Glutamatergic neuron (in vitro differentiated cells): ENCODE data around the gene CIAO3. TPM values are rescaled to one million over a fixed set of nuclear protein-coding genes. Genes with fewer than 3 reads are reported as not detected.

Experiments
- DNase-seq: peaks from one replicate; pipeline ENCODE4 v3.0.0; 2022
- H3K27ac Mint-ChIP-seq: one replicate; pipeline ENCODE4 v1.8.0; 2020; ENCODE audit warnings: mild to moderate bottlenecking, mixed read lengths, inconsistent platforms; ENCODE audit not compliant: unreplicated experiment
- H3K27me3 Mint-ChIP-seq: one replicate; pipeline ENCODE4 v1.8.0; 2020; ENCODE audit warnings: mild to moderate bottlenecking, moderate library complexity, mixed read lengths, inconsistent platforms; ENCODE audit not compliant: unreplicated experiment
- H3K36me3 Mint-ChIP-seq: one replicate; pipeline ENCODE4 v1.8.0; 2020; ENCODE audit warnings: mild to moderate bottlenecking, mixed read lengths, inconsistent platforms; ENCODE audit not compliant: unreplicated experiment
- H3K4me1 Mint-ChIP-seq: one replicate; pipeline ENCODE4 v1.8.0; 2020; ENCODE audit warnings: mild to moderate bottlenecking, low read depth, mixed read lengths, inconsistent platforms; ENCODE audit not compliant: unreplicated experiment
- H3K4me3 Mint-ChIP-seq: one replicate; pipeline ENCODE4 v1.8.0; 2020; ENCODE audit warnings: mild to moderate bottlenecking, mixed read lengths, inconsistent platforms; ENCODE audit not compliant: unreplicated experiment
- H3K9me3 Mint-ChIP-seq: one replicate; pipeline ENCODE4 v1.8.0; 2020; ENCODE audit warnings: mild to moderate bottlenecking, moderate library complexity, mixed read lengths, inconsistent platforms; ENCODE audit not compliant: unreplicated experiment
- CTCF ChIP-seq: fragments of 200-600 bp; sonication (generic); IDR thresholded peaks from one replicate; pipeline ENCODE4 v1.5.0; 2021; ENCODE audit not compliant: partially characterized antibody, unreplicated experiment
- total RNA-seq: library from RNA; stranded (reverse); fragmentation: NEBNext Ultra II Directional; extraction: Animal tissue kit (Norgen Biotek cat#: 25700); gene quantifications from one replicate; pipeline ENCODE4 v1.2.1, GENCODE V29; 2021; ENCODE audit not compliant: unreplicated experiment

The CIAO3 gene
- total RNA-seq, 1 donor from 2014 or later = 49.5 TPM

DNA sequence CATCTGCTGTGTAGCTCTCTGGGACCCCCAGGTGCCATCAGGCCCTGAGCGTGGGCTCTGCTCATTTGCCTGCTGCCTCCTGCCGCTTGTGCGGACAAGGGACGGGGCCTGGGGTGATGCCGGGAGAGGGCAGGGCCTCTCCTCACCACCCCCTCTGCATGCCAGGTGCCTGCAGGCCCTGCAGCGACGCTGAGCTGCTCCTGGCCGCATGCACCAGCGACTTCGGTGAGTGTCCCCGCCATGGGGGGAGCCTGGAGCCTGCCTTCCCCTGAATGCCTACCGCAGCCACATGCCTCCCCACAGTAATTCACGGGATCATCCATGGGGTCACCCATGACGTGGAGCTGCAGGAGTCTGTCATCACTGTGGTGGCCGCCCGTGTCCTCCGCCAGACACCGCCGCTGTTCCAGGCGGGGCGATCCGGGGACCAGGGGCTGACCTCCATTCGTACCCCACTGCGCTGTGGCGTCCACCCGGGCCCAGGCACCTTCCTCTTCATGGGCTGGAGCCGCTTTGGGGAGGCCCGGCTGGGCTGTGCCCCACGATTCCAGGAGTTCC lies 23.9 kb downstream of the CIAO3 start:
- Mint-ChIP-seq H3K9me3 (peaks cover 20% of the 10 kb centered on the region), H3K36me3 (no peaks in the 10 kb centered on the region), H3K27ac (no peak overlapping the region), H3K4me3 (peak overlapping the region; percentile 85), H3K4me1 (peaks cover 17% of the 10 kb centered on the region), H3K27me3 (peaks cover 25% of the 10 kb centered on the region)
- DNase-seq = no peak
- no peak for TF ChIP-seq CTCF

DNA sequence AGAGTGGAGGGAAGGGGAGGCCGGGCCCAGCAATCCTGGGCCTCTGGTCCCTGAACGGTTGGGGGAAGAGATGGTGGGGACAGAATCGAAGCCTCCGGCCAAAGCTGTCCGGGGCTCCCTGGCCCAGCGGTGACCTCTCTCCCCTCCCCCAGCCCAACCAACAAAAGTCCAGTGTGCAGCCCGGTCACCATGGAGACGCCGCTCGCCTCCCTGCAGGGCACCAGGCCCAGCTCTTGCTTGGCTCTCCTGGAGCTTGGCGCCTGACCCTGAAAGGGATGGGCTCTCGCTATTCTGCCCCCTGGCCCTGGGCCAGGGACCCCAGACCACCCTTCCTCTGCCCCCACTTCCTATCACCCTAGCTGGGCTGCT lies 24.6 kb downstream of the CIAO3 start:
- H3K36me3 Mint-ChIP-seq = no peaks in the 10 kb centered on the region
- peaks cover 25% of the 10 kb centered on the region for H3K27me3 Mint-ChIP-seq
- DNase-seq = peak; percentile 79
- peak overlapping the region; percentile 85 for H3K4me3 Mint-ChIP-seq
- H3K4me1 Mint-ChIP-seq = peaks cover 19% of the 10 kb centered on the region
- peaks cover 20% of the 10 kb centered on the region for H3K9me3 Mint-ChIP-seq
- TF ChIP-seq CTCF = no peak
- peak overlapping the region; percentile 85 for H3K27ac Mint-ChIP-seq

GRCh38 chr16:715477-716199 lies 25.2 kb downstream of the CIAO3 start:
- Mint-ChIP-seq H3K4me1 (peaks cover 20% of the 10 kb centered on the region), H3K27ac (peak overlapping the region; percentile 85), H3K27me3 (peaks cover 25% of the 10 kb centered on the region), H3K36me3 (no peaks in the 10 kb centered on the region), H3K4me3 (peak overlapping the region; percentile 85), H3K9me3 (peaks cover 20% of the 10 kb centered on the region)
- DNase-seq = peak; percentile 72
- peak; percentile 11 for TF ChIP-seq CTCF

DNA sequence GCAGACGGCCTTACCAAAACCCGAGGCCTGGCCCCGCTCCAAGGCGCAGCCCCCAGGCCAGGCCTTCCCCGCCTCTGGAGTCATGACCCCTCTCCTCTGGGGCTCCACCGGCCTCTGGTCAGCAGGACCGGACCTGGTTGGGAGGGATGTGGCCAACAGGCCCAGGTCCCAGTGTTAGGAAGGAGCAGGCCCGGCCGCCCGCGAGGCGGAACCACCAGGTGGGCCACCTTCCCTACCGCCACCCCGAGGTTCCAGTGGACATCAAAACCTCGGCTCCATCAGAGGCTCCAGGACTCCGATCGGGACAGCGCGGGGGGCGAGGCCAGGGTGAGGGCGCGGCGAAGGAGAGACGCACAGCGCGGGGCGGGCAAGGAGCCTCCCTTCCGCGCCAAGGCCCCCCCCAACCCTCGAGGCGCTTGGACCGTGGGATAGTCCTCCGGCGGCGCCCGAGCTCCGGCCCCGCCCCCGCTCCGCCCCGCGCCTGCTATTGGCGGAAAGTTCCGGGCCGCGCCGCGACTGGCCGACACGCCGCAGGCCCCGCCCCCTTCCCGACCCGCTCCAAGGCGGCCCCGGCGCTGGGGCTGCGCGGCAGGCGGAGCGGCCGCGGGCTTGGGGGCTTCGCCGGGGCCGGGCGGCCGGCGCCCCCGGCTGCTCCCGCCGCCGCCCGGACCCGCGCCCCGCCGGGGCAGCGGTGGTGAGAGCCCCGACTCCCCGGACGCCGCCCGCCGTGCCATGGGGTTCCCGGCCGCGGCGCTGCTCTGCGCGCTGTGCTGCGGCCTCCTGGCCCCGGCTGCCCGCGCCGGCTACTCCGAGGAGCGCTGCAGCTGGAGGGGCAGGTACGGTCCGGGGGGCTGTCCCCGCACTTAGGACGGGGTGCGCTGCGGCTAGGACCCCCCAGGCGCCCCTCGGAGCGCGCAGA lies 26.0 kb downstream of the CIAO3 start, which contains the start of gene METRN:
Gene METRN, plus strand, starts transcription at position 561 of the 919 bp plus-strand sequence. Its CDS starts 172 bp downstream, at position 733.
- peak within 1 kb of the TSS; percentile 85 for H3K27ac Mint-ChIP-seq
- H3K9me3 Mint-ChIP-seq = peaks cover 17% of the 10 kb centered on the region
- no peaks in the 10 kb centered on the region for H3K36me3 Mint-ChIP-seq
- DNase-seq = peak; percentile 98
- H3K4me3 Mint-ChIP-seq = peak within 1 kb of the TSS; percentile 85
- peaks cover 19% of the 10 kb centered on the region for H3K27me3 Mint-ChIP-seq
- H3K4me1 Mint-ChIP-seq = peaks cover 19% of the 10 kb centered on the region
- TF ChIP-seq CTCF = no peak
